Fibroblast of the conjunctiva (primary cell): ENCODE results near the gene HDAC7.

Experiments used
- DNase-seq: peaks from one replicate; pipeline ENCODE4 v3.0.0-alpha.2; 2010; ENCODE audit warnings: low read depth

HDAC7 gene

GRCh38 chr12:47793015-47793681 is 26.6 kb downstream of the HDAC7 start:
- DNase-seq, result no peak

- DNase-seq, result no peak
These were observed 27.8 kb downstream of the HDAC7 start for GRCh38 chr12:47791874-47792273.

- DNase-seq, result no peak
These were observed 28.4 kb downstream of the HDAC7 start for GRCh38 chr12:47791351-47791746.

GRCh38 chr12:47790676-47791350 is 28.9 kb downstream of the HDAC7 start:
- no peak for DNase-seq

GRCh38 chr12:47789712-47790489 is 29.8 kb downstream of the HDAC7 start:
- no peak for DNase-seq

- no peak for DNase-seq
These were observed 30.6 kb downstream of the HDAC7 start for GRCh38 chr12:47789141-47789540.

GRCh38 chr12:47787596-47788319 is 31.9 kb downstream of the HDAC7 start:
- no peak for DNase-seq

GRCh38 chr12:47786662-47787280 is 32.9 kb downstream of the HDAC7 start:
- DNase-seq, result no peak

GRCh38 chr12:47785887-47786661 is 33.6 kb downstream of the HDAC7 start:
- DNase-seq, result no peak

GRCh38 chr12:47785036-47785886 is 34.4 kb downstream of the HDAC7 start:
- DNase-seq, result no peak

- DNase-seq, result no peak
These were observed 35.6 kb downstream of the HDAC7 start for GRCh38 chr12:47783821-47784819.

- DNase-seq, result no peak
These were observed 36.5 kb downstream of the HDAC7 start for GRCh38 chr12:47783024-47783755.

- DNase-seq, result no peak
These were observed 37.3 kb downstream of the HDAC7 start for GRCh38 chr12:47782372-47782770.

- DNase-seq, result no peak
These were observed 38.0 kb downstream of the HDAC7 start for GRCh38 chr12:47781479-47782371.

GRCh38 chr12:47779943-47780504 is 39.7 kb downstream of the HDAC7 start:
- no peak for DNase-seq

GRCh38 chr12:47779301-47779942 is 40.3 kb downstream of the HDAC7 start:
- DNase-seq, result peak; percentile 74
